Vagina (tissue), 2 donors: ENCODE measurements around the gene GPRC5C.

Source experiments
- CTCF ChIP-seq, 3 experiments: fragments of 450-650 bp in 2 of 3; fragments of 200-600 bp in 1 of 3; sonication (generic) in 1 of 3; IDR thresholded peaks; one replicate each; pipeline ENCODE4 v1.5.1; 2017 to 2019; ENCODE audit warnings: antibody characterized with exemption in 3 of 3, mild to moderate bottlenecking in 2 of 3, moderate library complexity in 2 of 3
- POLR2AphosphoS5 ChIP-seq, 2 donors: sonication (generic); formaldehyde crosslinking; IDR thresholded peaks; one replicate each; pipeline ENCODE4 v1.9.0; 2017; ENCODE audit warnings: antibody characterized with exemption in 2 of 2, mild to moderate bottlenecking in 2 of 2, low read depth in 1 of 2; ENCODE audit not compliant: insufficient read depth in 1 of 2

- no peak for TF ChIP-seq CTCF (IDR thresholded peaks at IDR 0.05)
- TF ChIP-seq POLR2AphosphoS5 (IDR thresholded peaks at IDR 0.05; ENCODE audit: insufficient read depth in 1 of 2, low read depth in 1 of 2), result no peak
Observed at GRCh38 chr17:74430385-74430705, 1.5 kb upstream of the GPRC5C start.
